OCI-LY3 (cell line): ENCODE data around the gene USP46.
A peak's percentile ranks its signal among the peaks of the same experiment; 100 is the strongest.

Experiments used
- H2AFZ ChIP-seq: fragments of 200-600, 300-600 bp; shearing (Covaris generic); 2 replicates; pipeline ENCODE4 v1.6.0; 2014; ENCODE audit warnings: antibody characterized with exemption, low read depth, low read length
- H3K27ac ChIP-seq: fragments of 200-600, 300-600 bp; sonication (generic); 2 replicates; pipeline ENCODE4 v1.5.1; 2014; ENCODE audit warnings: mild to moderate bottlenecking, low read length, moderate library complexity, mixed read lengths
- H3K27me3 ChIP-seq: fragments of 200-600, 300-600 bp; sonication (generic); 2 replicates; pipeline ENCODE4 v1.6.1; 2014; ENCODE audit warnings: low read depth, low read length, mixed read lengths
- H3K36me3 ChIP-seq: fragments of 200-600, 300-600 bp; sonication (generic); replicated peaks from 2 replicates; pipeline ENCODE3; 2014; ENCODE audit warnings: low read depth, low read length, mixed read lengths
- H3K4me1 ChIP-seq: fragments of 300-600, 200-600 bp; sonication (generic); 2 replicates; pipeline ENCODE4 v1.6.1; 2014; ENCODE audit warnings: low read length, mixed read lengths
- H3K4me2 ChIP-seq: fragments of 200-600, 300-600 bp; sonication (generic); 2 replicates; pipeline ENCODE4 v1.6.1; 2014; ENCODE audit warnings: low read length, mixed read lengths
- H3K4me3 ChIP-seq: fragments of 300-600, 200-600 bp; sonication (generic); 2 replicates; pipeline ENCODE4 v1.5.1; 2014; ENCODE audit warnings: antibody characterized with exemption, mild to moderate bottlenecking, low read length, moderate library complexity
- H3K79me2 ChIP-seq: fragments of 300-600, 200-600 bp; shearing (Covaris generic); 2 replicates; pipeline ENCODE4 v1.6.1; 2014; ENCODE audit warnings: mild to moderate bottlenecking, low read length, mixed read lengths
- H3K9ac ChIP-seq: fragments of 300-600, 200-600 bp; shearing (Covaris generic); 2 replicates; pipeline ENCODE4 v1.6.0; 2014; ENCODE audit warnings: mild to moderate bottlenecking, low read length, moderate library complexity
- H3K9me3 ChIP-seq: fragments of 200-600, 300-600 bp; shearing (Covaris generic); 2 replicates; pipeline ENCODE4 v1.6.1; 2014; ENCODE audit warnings: low read length, mixed read lengths; ENCODE audit not compliant: insufficient read depth
- H4K20me1 ChIP-seq: fragments of 200-600, 300-600 bp; sonication (generic); 2 replicates; pipeline ENCODE4 v1.6.1; 2016; ENCODE audit warnings: low read length, mixed read lengths; ENCODE audit not compliant: insufficient read depth
- CTCF ChIP-seq: fragments of 200-600, 300-600 bp; sonication (generic); IDR thresholded peaks from 2 replicates; pipeline ENCODE4 v1.5.1; 2014; ENCODE audit warnings: antibody characterized with exemption, low read length, low read depth
- EZH2phosphoT487 ChIP-seq: fragments of 200-600 bp; shearing (Covaris generic); IDR thresholded peaks from 2 replicates; pipeline ENCODE4 v1.6.1; 2018; ENCODE audit warnings: antibody characterized with exemption, mixed run types, low read depth

The USP46 gene

GRCh38 chr4:52640808-52641565 lies 18.1 kb downstream of the USP46 start:
- peaks cover 24% of the 10 kb centered on the region for H3K36me3 ChIP-seq
- peaks cover 63% of the 10 kb centered on the region for H3K79me2 ChIP-seq
- H3K4me1 ChIP-seq, result peaks cover 84% of the 10 kb centered on the region
- TF ChIP-seq CTCF (no peak), EZH2phosphoT487 (no peak)
- H3K27me3 ChIP-seq, result no peaks in the 10 kb centered on the region
- no peak overlapping the region for H2AFZ ChIP-seq
- H3K9me3 ChIP-seq, result no peaks in the 10 kb centered on the region
- peak overlapping the region; percentile 73 for H3K4me2 ChIP-seq
- peak overlapping the region; percentile 87 for H3K27ac ChIP-seq
- H3K9ac ChIP-seq, result peak overlapping the region; percentile 42
- H4K20me1 ChIP-seq, result no peaks in the 10 kb centered on the region
- H3K4me3 ChIP-seq, result peak overlapping the region; percentile 53

- TF ChIP-seq CTCF (no peak), EZH2phosphoT487 (no peak)
- Histone ChIP-seq H3K9me3 (no peaks in the 10 kb centered on the region), H3K36me3 (peaks cover 19% of the 10 kb centered on the region), H4K20me1 (no peaks in the 10 kb centered on the region), H3K9ac (no peak overlapping the region), H3K4me1 (peaks cover 78% of the 10 kb centered on the region), H3K4me3 (no peak overlapping the region), H3K79me2 (peaks cover 69% of the 10 kb centered on the region), H3K27ac (no peak overlapping the region), H3K4me2 (peak overlapping the region; percentile 48), H2AFZ (no peak overlapping the region), H3K27me3 (no peaks in the 10 kb centered on the region)
Observed at GRCh38 chr4:52638717-52639116, 20.4 kb downstream of the USP46 start.

GRCh38 chr4:52637116-52637515 lies 22.0 kb downstream of the USP46 start:
- H3K4me1 ChIP-seq, result peaks cover 62% of the 10 kb centered on the region
- H3K27me3 ChIP-seq, result no peaks in the 10 kb centered on the region
- peaks cover 7% of the 10 kb centered on the region for H3K36me3 ChIP-seq
- no peak overlapping the region for H3K4me2 ChIP-seq
- peaks cover 53% of the 10 kb centered on the region for H3K79me2 ChIP-seq
- no peak overlapping the region for H3K4me3 ChIP-seq
- H4K20me1 ChIP-seq, result no peaks in the 10 kb centered on the region
- H3K27ac ChIP-seq, result no peak overlapping the region
- H3K9ac ChIP-seq, result no peak overlapping the region
- TF ChIP-seq CTCF, result no peak
- no peak for TF ChIP-seq EZH2phosphoT487
- no peak overlapping the region for H2AFZ ChIP-seq
- H3K9me3 ChIP-seq, result no peaks in the 10 kb centered on the region

- H3K4me1 ChIP-seq, result peaks cover 49% of the 10 kb centered on the region
- no peaks in the 10 kb centered on the region for H3K9me3 ChIP-seq
- no peak overlapping the region for H3K9ac ChIP-seq
- no peak overlapping the region for H3K4me3 ChIP-seq
- H3K36me3 ChIP-seq, result peaks cover 7% of the 10 kb centered on the region
- no peak overlapping the region for H3K27ac ChIP-seq
- TF ChIP-seq EZH2phosphoT487 (no peak), CTCF (no peak)
- peak overlapping the region; percentile 31 for H3K4me2 ChIP-seq
- H4K20me1 ChIP-seq, result no peaks in the 10 kb centered on the region
- H3K27me3 ChIP-seq, result no peaks in the 10 kb centered on the region
- no peak overlapping the region for H2AFZ ChIP-seq
- peaks cover 43% of the 10 kb centered on the region for H3K79me2 ChIP-seq
Observed at GRCh38 chr4:52635560-52635959, 23.5 kb downstream of the USP46 start.
